RKO (cell line): Measurements from ENCODE around the gene TNPO2.
A peak's percentile ranks its signal among the peaks of the same experiment; 100 is the strongest.
"Not testable (repeated sequence)": the region's sequence is repeated elsewhere in the genome, so short reads cannot be mapped to it uniquely, and the experiment has no call there.

Source experiments
- DNase-seq: peaks from one replicate; pipeline ENCODE4 v3.0.0-alpha.2; 2016; ENCODE audit warnings: low spot score

The TNPO2 gene

DNA sequence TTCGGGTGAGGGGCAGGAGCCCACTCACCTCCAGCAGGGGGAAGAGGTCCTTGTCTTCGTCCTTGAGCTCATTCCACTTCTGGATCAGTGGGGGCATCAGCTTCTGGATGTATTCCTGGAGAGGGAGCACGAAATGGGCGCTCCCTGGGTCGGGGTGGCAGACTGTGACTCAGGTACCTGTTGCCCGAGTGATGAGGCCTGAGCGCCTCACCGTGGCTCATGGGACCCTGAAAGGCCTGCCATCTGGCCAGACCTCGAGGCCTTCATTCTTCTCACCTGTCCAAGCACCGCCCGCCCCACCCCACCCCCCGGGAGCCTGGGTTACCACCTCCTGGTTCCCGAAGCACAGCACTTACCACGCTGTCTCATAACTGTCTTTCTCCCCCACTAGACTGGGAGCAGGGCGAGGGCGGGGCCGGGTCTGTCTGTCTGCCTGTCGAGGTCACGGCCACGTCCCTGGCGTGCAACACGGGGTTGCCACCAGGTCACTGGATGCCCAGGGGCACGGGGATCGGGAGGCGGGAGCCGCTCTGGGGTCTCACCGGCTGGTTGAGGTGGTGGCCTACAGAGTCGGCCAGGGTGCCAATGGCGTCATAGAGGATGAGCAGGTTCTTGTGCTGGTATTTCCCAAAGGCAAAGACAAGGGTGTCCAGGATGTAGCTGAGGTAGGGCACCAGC lies 17.9 kb downstream of the TNPO2 start:
- DNase-seq, result no peak

DNA sequence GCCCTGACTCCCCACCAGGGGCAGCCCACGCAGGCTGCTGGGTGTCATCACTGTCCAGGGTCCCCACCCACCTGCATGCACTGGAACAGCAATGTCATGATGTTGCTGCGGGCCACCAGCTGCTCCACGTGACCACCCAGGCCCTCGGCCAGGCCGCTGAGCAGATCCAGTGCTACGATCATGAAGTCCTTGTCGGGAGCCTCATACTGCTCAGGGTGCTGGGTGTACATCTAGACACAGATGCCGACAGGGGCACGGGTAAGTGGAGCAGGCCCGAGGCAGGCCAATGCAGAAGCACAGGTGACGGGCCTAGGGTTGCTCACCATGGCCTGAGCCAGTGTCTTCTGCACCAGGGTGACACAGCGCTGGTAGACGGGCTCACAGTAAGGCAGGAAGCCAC lies 18.6 kb downstream of the TNPO2 start:
- no peak for DNase-seq

DNA sequence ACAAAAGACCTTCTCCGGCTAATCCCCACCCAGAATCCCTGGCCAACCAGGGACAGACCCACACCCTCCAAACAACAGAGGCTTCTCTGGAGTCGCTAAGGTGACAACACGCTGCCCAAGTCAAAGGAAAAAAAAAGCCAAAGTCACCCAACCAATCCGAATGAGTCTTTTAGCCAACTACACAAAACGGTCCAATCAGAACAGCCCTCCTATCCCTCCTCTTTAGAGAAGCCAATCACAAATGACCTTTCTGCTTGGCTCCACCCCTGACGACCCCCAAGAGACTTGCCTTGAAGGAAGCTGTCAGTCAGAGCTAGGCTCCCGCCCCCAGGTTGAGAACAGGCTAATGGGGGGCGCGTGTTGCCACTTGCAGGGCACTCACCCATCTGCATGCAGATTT lies 20.7 kb downstream of the TNPO2 start:
- DNase-seq, result peak; percentile 66

DNA sequence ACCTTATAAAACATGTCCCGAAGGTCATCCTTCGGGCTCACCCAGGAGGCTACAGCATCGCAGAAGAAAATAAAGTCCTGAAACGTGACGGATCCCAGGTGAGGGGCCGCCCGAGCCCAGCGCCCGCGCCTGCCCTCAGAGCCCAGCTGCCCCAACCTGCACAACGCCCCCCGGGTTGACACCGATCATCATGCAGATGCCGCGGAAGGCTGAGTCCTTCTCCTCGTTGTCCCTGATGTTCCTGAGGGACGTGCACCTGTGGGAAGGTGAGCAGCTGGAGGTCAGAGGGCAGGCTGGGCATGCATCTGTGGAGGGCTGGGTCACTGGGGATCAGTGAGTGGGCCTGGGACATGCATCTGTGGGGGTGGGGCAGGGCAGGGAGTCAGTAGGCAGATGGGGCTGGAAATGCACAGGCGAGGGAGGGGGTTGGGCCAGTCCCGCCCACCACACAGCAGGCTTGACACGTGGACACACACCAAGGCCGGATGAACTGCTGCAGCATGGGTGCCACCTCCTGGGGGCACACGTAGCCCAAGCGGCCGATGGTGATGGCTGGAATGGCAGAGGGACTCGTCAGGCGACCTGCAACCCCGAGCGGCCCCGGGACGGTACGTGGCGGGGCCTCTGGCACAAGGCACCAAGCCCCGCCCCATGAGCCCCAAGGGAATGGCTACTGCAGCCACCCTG lies 22.0 kb downstream of the TNPO2 start:
- DNase-seq, result no peak

DNA sequence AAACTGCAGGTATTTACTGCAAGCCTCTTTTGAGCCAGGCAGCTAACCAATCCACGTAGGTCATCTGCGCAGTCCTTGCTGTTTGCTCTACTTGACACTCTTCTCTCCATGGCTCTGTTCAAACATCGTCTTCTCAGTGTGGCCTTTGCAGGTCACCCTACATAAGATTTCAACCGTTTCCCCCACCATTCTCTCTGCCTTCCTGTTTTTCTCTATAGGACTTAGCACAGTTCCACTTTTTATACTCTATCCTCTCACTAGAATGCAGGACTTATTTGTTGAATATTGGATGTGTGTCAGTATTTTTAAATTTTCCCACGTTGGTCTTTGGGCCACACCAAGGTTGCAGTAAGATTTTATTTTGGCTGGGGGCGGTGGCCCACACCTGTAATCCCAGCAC lies 25.6 kb downstream of the TNPO2 start:
- no peak for DNase-seq

DNA sequence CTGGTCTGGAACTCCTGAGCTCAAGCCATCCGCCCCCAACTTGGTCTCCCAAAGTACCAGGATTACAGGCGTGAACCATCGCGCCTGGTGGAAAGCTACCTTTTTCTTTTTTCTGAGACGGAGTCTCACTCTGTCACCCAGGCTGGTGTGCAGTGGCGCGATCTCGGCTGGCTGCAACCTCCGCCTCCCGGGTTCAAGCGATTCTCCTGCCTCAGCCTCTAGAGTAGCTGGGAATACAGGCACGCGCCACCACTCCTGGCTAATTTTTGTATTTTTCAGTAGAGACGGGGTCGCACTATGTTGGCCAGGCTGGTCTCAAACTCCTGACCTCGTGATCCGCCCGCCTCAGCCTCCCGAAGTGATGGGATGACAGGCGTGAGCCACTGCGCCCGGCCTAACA lies 26.3 kb downstream of the TNPO2 start:
- DNase-seq, result not testable (repeated sequence)

DNA sequence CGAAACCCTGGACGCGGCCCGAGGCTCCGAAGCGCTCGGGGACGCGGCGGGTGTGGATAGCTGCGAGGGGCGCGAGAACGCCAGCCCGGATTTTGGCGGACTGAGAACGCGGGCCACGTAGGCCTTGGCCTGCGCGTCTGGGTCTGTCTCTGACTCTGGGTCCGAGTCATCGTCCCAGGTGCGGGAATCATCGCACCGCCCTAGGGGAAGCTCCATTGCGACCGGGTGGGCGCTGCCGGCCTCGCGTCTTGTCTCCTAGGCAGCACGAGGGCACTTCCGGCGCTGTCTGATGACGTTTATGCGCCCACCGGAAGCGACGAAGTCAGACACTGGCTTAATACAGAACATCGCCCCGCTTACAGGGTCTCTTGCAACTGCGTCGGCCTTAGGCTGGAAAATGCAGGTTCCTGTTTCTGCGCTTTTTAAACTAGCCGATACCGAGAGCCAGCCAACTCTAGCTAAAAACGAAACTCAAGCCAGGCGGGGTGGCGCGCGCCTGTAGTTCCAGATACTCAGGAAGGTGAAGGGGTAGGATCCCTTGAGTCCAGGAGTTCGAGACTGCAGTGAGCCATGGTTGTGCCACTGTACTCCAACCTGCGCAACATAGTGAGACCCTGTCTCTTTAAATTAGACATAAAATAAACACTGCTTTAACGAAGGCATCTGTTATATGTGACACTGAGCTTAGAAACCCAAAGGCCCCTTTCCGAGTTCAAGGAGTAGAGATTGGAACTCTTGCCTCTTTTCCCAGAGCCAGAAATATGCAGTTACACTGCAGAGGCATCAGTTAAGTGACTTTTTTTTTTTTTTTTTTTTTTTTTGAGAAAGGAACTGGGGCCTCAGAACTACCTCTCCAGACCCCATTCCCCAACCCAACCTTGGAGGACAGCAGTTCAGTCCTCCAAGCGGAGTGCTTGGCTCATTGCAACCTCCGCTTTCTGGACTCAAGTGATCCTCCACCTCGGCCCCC lies 27.1 kb downstream of the TNPO2 start, which contains the start of gene FBXW9:
Gene FBXW9 (minus strand): TSS at position 266 of the 970 bp plus-strand sequence. CDS start 50 bp downstream, at position 216.
- DNase-seq, result peak; percentile 92

DNA sequence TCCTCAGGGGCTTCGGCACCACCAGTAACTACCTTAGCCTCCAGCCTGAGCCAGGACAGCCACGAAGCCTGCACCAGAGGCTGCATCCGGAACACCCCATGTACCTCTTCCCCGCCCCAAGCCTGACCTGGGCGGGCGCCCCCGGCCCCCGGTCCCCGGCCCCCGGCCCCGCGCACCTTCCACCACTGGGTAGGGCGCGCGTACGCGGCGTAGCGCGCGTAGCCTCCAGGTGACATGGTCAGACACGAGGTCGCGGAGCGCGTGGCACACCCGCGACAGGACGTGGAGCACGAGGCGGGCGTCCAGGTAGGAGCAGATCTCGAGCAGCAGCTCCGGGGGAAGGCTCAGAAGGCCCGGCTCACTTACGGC lies 27.8 kb downstream of the TNPO2 start:
- no peak for DNase-seq

DNA sequence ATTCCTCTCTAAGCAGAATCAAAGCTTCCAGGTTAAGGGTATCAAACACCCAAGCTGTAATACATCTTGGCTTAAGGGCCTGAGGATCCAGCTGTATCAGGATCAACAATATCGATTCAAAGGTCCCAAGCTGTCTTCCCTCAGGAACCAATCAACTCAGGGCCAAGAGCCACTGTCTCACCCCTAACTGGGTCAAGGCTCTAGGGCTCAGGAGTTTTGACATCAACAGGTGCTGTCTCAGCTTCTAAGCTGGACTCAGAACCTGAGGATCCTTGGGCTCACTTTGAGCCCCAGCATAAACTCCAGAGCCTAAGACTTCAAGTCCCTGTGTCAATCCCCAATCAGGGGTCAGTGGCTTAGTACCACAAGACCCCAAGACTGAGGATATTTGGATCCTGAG lies 28.2 kb downstream of the TNPO2 start:
- DNase-seq, result no peak

DNA sequence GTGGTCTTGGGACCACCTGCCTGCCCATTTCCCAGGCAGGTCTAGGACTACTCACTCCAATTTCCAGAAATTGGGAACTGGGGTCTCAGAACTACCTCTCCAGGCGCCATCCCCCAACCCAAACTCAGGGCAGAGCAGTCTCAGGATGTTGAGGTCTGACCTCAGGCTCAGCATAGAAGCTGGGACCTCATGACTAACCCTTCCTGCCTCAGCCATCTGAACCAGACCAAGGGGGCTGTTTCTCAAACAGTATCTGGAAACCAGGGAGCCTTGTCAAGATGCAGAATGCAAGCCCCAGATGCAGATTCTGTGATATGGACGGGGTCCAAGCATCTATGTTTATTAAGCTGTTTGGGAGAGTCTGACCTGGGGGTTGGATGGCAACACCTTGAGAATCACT lies 28.6 kb downstream of the TNPO2 start:
- DNase-seq, result peak; percentile 49

DNA sequence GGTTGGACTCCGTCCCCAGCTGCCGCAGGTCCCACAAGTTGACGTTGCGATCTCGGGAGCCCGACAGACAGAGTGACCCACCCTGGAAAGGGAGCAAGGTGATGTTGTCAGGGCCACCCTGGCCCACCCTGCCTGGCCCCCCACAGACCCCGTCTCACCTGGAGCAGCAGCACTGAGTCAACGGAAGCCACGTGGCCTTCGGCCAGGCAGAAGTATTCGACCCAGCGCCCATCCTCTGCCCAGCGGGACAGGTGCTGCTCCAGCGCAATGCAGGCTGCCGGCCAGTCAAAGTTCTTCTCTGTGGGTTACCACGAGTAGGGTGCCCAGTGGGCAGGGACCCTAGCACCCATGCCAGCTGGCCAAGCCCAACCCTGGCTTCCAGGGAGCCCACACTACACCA lies 29.1 kb downstream of the TNPO2 start:
- no peak for DNase-seq

DNA sequence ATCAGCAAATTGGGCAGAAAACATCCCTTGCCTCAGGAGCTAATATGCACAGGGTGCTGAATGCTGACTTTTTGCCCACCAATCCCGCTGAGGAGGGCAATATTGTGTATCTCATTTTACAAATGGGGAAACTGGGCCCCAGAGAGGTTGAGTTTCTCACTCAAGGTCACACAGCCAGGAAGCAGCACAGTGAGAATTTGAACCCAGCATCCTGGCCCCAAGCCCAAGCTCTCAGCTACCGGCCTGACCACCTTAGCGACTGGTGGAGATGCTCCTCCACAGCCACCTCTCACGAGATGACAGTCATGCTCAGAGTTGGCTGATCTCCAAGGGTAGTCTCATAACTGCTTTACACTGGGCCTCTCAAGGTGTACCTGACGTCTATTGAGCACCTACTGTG lies 30.8 kb downstream of the TNPO2 start:
- no peak for DNase-seq

DNA sequence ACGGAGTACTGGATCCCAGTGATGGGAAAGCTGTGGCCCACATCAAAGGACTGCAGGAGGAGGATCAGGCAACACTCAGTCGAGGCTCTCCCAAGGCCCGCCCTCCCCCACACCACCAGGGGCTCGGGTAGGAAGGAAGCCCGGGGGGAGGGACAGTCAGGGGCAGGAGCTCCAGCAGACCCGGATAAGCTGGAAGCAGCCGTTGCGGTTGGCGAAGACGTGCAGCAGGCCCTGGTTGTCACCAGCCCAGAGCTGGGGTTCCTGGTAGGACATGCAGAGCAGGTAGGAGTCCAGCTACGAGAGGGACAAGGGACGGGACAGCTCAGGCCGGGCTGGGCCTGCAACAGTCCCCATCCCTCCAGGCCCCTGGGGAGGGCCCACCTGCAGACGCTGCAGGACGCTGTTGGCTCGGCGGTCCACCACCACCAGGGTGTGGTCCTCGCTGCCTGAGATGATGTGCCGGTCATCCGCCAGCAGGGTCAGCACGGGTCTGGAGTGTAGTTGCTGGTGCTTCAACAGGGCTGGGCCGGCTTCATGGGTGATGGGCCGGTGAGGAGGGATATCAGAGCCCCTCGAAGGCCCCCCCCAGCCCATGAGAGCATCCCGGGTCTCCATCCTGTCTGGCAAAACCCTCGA lies 34.0 kb downstream of the TNPO2 start:
- DNase-seq, result no peak

DNA sequence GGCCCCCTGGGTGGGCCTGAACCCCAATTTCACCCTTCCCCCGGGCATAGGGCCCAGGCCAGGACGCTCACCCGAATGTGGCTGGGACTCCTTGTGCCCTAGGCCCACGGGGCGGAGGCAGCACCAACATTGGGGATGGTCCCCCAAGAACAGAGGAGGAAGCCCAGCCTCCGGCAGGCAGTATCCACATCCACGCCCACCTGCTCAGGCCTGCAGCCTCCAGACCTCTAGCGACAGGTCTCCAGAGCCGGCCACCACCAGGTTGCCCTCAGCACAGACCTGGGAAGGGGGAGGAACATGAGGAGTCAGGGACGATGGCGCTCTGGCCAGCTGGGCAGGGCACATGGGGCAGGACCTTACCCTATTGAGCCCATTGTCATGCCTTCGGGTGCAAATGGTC lies 34.7 kb downstream of the TNPO2 start:
- no peak for DNase-seq

DNA sequence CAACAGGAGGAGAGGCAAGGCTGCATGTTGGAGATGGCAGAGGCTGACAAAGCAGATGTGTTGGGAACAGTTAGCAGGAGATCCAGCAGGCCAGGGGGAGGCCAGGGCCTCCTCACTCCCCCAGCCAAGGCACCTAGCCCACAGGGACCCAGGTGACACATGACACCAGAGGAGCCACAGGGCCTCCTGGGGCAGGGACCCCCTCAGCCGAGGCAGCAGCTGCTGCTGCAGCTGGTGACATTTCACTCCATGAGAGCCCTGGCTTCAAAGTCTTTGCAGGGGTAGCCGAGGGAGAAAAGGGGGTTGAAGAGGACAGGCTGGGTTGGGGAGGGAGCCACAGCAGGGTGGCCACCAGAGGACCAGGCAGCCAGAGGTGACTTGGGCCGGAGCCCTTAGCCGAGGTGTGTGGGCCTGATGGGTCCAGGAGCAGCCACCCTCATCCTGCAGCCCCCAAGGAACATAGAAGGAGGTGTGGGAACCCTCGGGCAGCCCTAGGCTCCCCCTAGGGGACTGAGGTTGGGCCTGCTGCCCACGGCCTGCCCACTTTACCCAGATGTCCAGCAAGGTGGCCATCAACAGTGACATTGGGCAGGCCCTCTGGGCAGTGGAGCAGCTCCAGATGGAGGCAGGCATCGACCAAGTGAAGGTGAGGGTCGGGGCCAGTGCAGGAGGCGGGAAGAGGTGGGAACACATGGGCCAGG lies 36.1 kb downstream of the TNPO2 start, which contains the start of gene GNG14:
Gene GNG14 (plus strand): TSS at position 503 of the 701 bp plus-strand sequence. CDS start 51 bp downstream, at position 554.
- DNase-seq, result no peak

DNA sequence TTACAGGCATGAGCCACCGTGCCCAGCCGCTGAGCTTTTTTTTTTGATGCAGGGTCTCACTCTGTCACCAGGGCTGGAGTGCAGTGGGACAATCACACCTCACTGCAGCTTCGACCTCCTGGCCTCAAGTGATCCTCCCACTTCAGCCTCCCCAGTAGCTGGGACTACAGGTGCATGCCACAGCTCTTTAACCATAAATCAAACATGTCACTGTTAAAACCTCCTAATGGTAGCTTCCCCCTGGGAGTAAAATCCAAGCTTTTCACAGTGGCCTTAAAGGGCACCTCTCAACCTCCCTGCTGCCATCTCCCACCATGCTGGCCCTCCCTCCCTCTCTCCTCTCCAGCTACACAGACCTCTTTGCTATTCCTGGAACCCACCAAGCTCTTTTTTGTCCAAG lies 37.9 kb downstream of the TNPO2 start:
- DNase-seq, result no peak

DNA sequence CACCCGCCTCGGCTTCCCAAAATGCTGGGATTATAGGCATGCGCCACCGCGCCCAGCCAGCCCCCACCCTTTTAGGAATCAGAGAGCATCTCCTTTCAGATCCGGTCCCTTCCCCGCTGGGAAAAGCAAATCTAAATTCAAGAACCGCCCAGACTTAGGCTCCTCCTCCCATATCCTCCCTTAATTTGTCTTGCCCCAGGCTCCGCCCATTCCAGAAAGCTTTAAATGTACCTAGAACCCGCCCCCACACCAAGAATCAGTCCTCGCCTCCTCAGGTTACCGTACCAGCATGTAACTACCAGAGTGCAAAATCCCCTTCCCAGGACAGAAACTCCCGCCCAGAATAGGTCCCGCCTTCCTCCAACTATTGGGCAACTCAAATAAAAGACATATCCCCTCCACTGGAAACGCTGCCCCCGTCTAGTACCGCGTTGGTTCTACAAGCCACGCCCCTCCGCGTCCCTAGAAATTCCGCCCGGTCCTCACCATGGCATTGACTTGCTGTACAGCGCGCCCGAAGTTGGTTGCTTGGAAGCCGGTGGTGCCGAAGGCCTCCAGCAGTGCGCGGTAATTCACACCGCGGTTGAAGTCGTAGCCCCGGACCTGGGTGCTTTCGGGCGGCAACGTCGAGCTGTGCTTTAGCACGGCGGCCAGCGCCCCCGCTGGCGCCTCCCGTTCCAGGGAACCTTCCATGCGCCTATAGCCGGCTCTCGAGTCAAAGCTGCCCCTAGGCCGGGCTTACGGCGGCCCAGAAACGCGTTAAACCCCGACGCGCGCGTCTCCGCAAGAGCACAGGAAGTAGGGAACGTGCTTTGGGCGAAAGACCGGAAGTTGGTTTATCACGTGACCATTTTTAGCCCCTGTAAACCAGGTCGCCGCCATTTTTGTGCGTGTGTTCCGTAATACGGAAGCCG lies 42.4 kb downstream of the TNPO2 start, which contains the start of gene DHPS:
Gene DHPS (minus strand): TSS at position 807 of the 914 bp plus-strand sequence. CDS start 114 bp downstream, at position 693.
- DNase-seq, result peak; percentile 98

DNA sequence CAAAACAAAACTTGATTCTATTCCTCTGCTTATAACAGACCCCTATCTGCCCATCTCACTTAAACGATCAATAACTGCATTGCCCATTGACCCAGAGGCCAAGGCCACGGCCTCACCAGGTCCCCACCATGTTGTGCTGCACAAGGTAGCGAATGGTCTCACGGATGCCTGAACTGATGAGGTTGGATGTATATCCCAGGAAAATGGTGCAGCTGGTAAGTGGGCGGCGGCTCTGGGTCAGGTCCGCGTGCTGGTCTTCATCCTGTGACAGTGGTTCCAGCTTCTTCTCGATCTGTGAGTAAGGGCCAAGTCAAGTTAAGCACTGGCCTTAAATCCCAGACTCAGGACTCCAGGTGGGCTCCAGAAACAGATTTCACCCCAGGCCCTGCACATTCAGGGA lies 43.7 kb downstream of the TNPO2 start:
- DNase-seq, result no peak

DNA sequence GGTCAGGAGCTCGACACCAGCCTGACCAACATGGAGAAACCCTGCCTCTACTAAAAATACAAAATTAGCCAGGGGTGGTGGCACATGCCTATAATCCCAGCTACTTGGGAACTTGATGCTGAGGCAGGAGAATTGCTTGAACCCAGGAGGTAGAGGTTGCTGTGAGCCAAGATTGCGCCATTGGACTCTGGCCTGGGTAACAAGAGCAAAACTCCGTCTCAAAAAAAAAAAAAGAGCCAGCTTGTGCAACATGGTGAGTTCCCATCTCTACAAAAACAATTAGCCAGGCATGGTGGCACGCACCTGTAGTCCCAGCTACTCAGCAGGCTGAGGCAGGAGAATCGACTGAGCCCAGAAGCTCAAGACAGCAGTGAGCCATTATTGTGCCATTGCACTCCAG lies 45.7 kb downstream of the TNPO2 start:
- not testable (repeated sequence) for DNase-seq

DNA sequence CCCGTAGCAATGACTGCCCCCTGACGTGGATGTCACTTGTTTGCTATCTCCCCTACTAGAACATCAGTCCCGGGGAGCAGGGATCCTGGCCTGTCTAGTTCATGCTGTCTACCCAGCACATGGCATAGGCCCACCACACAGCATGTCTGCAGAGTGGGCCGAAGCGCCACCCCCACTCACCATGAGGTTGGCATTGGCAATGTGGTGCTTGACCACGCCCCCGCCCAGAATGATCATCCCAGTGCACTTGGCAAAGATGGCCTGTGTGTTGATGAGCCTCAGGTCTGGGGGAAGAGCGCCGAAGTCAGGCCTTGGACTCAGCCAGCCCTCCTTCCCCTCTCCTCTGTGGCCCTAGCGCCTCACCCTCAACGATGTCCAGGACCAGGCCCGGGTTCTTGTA lies 46.8 kb downstream of the TNPO2 start:
- DNase-seq, result no peak
